Measurements from ENCODE around the gene ZC3H12D.

Gene ZC3H12D

DNA sequence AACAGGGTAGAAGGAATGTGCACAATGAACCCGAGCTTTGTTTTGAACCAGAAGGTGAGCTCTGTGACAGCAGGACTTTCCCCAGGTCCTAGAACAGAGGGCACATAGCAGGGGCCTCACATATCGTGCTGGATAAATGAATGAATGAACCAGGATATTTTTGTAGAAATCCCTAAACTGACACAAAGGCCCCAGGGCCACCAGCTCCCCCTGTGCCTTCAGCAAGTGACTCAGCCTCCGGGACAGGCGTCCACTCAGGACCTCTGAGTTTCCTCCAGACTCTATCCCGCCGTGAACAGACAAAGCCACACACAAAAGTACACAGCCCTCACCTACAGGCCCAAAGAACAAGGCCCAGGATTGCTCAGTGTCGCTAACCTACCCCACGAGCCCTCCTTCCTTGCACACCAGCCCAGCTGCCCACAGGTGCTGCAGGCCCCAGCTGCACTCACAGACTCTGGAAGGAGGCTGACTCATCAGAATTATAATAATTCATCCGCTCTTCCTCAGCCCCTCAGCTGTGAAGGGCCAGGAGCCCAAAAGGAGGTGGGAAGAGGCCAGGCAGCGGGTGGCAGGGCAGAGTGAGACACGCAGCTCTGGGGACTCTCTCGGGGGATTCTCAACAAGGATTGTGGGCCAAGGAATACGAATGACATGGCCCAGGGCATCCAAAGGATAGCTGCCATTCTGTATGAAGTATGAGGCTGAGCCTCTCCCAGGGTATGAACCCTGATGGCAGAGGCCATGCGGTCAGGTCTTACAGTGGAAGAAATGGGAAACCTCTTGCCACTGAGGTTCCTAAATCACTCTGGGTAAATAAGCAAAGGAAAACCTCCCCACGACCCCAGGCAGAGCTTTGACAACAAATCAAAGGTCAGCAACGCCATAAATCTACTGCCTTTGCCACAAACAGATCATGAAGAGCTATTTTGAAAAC is 43.8 kb downstream of the ZC3H12D start:
- DNase-seq: no peak

DNA sequence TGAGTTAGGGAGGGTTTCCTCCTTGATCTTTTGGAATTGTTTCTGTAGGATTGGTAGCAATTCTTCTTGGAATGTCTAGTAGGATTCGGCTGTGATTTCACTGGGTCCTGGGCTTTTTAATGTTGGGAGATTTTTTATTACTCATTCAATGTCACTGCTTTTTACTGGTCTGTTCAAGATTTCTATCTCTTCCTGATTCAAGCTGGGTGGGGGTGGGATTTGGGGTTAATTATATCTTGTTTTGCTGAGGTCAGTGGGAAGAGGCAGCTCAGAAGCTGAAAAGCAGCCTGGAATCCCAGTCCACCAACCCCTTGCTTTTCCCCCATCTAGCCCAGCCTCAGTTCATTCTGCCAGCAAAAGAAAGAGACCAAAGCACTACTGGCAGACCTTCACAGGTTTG is 45.2 kb downstream of the ZC3H12D start:
- DNase-seq: no peak

DNA sequence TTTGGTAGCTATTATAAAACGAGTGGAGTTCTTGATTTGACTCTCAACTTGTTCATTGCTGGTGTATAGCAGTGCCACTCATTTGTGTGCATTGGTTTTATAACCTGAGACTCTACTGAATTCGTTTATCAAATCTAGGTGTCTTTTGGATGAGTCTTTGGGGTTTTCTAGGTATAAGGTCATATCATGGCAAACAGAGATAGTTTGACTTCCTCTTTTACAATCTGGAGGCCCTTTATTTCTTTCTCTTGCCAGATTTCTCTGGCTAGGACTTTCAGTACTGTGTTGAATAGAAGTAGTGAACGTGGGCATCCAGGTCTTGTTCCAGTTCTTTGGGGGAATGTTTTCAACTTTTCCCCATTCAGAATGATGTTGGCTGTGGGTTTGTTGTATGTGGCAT is 46.0 kb downstream of the ZC3H12D start:
- DNase-seq: no peak

GRCh38 chr6:149437212-149437611 is 47.6 kb downstream of the ZC3H12D start:
- DNase-seq: no peak

DNA sequence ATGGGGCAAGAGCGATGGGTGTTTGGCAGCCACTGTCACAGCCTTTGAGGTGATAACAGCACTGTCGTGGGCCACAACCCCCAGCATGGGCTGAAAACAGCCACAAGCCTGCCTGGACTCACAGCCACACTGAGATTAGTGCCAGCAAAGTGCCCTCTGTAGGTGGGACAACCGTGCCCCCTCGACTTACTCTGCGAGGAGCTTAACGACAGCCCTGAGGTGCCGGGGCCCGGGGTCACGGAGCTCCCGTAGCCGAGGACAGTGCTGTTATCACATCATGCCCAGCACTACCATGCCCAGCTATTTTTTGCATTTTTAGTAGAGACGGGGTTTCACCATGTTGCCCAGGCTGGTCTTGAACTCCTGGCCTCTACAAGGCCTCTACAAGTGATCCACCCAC is 48.2 kb downstream of the ZC3H12D start:
- no peak for DNase-seq

- DNase-seq: no peak
Measured at GRCh38 chr6:149435919-149436586, 48.8 kb downstream of the ZC3H12D start.

DNA sequence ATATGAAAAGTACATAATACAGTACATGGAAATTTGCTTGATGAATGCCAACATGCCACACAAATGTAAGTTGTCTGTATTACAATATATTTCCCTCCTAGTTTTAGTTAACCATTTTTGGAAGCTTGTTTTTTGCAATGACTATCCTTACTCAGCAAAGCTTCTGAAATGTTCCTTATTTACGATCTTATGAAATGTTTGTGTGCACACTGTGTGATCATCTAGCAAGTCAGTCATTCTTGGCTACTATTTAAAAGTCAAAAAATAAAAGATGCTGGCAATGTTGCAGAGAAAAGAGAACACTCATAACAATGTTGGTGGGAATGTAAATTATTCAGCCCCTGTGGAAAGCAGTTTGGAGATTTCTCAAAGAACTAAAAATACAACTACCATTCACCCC is 50.9 kb downstream of the ZC3H12D start:
- no peak for DNase-seq

DNA sequence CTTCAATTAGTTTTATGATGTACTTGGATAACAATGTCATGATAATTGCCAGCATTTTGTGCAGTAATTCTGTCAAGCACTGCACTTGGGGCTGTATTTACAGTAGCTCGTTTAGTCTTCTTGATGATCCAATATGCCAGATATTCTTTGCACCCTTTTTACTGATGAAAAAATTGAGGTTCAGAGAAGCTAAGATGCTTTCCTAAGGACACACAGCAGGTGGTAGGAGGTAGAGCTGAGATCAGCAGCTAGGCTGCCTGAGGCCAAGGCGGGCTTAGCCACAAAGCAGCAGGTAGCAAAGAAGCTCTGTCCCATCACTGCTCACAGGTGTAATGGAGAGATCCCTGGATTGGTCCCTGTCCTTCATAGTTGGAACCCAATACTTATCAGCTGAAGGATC is 51.4 kb downstream of the ZC3H12D start:
- DNase-seq: no peak

DNA sequence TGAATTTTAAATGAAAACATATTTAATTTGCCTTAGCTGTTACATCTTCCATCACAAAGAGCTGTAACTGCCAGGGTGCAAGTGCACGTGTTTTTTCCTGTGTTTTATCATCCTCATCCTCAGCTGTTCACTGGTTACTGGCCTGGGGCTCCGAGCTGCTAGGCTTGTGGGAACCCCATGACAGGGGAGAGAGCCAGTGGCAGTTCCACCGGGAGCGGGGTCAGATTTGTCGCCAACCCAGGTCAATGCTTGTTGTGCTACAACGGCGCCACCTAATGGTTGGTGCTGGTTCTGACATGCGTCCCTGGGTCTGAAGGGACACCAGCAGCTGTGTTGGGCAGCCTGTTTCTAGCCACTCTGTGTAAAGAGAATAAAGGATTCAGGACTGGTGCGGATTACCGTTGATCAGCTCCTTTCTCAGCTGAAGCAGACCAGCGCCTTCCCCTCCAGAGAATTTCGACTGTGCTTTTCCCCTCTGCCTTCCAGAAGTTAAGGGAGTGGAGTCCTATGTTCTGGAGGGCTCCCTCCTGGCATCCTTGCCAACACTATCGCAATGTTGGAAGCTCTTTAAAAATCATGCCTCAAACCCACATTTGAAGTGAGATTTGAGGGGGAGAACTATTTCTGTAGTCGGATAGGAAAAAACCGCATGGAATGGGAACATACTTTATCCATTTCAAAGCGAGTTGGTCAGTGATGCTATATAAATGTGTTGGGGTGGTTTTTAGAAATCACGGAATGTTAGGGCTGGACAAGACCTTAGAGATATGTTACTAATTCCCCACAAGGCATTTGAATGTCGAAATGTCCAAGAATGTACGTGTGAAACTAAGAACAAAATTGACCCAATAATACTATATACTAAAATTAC is 52.7 kb downstream of the ZC3H12D start:
- peak; percentile 85 for DNase-seq

DNA sequence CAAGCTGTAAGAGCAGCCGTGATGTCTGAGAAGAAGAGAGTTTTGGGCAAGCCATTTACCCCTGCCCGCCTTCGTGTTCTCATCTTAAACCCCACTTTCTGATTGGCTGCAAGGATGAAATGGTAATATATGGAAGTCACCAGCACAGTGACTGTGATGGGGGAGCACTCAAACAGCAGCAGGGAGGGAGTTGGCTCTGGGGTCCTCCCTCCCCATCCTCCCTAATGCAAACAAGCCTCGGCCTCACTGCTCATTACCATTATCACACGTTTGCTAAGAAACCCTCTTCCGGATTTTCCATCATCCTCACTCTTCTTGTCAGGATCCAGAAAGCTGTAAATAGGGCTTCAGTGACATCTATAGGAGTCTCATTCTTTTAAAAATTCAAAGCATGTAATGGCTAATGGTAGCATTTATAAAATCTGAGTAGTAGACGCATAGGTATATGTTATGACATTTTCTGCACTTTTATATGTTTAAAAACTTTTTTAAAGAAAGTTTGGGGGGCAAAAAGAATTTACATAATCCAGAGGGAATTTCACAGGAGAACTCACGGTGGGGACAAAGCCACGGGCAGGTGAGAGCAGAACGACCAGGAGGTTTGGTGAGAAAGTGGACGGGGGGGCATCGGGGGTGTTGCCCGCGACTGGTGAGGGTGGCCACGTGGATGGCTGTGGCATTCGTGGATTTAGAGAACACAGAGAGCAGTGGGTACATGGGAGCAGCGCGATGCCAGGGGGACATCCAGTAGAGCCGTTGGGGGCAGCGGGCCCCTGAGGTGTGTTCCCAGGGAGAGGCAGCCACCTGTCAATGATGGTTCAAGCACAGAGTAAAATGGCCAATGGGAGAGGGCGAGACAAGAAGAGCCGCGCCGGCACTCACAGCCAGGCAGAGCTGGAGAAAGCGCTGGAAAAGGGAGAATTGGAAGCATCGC is 55.1 kb downstream of the ZC3H12D start:
- DNase-seq: no peak

DNA sequence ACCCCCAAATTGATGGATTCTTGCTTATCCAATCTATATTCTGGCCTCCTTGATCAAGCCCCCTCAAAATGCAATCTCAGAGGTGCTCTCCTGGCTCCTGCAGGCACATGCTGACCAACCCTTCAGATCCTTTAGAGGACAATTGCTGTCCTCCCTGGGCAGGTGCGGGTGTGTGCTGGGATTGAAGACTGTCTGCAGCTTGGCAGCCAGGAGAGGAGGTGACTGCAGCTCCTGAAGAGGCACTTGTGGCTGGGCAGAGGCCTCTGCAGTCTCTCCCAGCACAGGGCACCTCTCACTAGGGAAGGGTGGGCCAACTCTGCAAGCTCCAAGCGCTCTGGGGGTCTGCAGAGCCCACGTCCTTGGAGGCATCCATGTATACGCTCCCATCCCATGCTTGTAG is 56.2 kb downstream of the ZC3H12D start:
- no peak for DNase-seq

DNA sequence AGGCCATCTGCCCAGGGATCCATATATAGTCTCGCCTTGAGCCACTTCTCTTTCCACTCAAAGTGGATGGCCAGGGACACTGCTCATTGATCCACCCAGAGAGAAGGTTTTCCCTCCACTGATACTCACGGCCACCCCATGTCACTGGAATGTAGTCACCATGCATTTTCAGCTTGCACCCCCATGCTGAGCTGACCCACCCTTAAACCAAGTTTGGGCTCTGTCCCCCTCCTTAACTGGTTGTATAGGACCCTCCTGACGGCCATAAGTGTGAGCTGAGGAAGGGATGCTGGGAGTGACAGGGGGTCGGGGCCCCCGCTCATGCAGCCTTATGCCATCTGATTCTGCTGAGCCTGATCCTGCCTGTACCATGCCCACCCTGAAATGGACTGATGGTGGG is 59.1 kb downstream of the ZC3H12D start:
- DNase-seq: no peak

- no peak for DNase-seq
Measured at GRCh38 chr6:149425224-149425623, 59.6 kb downstream of the ZC3H12D start.

DNA sequence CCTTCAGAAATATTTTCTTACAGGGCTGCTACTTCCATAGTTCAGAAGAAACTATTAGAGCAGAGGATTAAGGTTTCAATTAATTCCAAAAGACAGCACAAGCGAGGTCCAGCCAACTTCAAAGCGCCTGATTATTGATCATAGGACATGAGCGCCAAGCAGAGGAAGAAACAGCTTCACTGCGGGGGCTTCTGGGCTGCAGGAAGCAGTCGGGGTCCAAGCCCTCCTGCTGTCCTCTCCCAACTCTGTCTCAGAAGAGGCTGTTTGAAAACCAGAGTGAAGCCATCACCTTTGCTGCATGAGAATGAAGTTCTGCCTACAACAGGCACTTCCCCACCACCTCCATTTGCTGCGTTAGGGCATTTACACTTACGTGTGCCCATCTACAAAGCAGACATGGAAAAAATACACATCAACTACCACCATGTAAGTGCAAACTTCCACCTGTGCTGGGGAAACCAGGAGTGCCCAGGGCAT is 60.8 kb downstream of the ZC3H12D start:
- no peak for DNase-seq

DNA sequence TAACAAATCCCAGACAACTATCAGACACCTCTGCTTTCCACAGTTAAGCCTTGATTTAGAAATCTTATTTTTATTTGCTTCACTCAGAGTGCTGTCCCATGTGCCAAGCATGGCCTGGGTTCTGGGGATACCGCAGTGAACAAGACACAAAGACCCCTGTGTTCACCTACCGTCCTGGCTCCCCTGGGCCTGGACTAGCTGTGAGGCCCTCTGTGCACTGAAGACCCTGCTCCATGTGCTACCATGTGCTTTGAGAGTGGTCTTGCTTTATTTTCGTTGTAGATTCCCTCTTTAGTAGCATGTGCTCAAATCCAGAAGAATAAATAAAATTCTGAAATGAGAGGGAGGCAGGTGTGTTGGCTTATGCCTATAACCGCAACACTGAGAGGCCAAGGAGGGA is 62.2 kb downstream of the ZC3H12D start:
- DNase-seq: no peak

DNA sequence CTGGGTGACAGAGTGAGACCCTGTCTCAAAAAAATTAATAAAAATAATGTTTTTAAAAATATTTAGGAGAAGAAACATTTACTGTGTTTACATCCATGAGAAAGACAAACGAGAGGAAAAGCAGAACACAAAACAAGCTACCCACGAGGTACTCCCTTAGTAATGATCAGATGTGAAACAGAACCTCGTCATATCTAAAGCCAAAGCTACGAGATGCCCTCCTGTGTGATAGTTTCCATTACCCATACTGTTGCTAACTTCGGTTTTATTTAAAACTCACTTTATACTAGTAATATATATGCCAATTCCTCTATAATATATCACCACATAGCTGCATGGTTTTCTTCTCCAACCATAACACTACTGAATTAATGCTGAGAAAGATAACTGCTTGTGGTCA is 63.7 kb downstream of the ZC3H12D start:
- DNase-seq: no peak

DNA sequence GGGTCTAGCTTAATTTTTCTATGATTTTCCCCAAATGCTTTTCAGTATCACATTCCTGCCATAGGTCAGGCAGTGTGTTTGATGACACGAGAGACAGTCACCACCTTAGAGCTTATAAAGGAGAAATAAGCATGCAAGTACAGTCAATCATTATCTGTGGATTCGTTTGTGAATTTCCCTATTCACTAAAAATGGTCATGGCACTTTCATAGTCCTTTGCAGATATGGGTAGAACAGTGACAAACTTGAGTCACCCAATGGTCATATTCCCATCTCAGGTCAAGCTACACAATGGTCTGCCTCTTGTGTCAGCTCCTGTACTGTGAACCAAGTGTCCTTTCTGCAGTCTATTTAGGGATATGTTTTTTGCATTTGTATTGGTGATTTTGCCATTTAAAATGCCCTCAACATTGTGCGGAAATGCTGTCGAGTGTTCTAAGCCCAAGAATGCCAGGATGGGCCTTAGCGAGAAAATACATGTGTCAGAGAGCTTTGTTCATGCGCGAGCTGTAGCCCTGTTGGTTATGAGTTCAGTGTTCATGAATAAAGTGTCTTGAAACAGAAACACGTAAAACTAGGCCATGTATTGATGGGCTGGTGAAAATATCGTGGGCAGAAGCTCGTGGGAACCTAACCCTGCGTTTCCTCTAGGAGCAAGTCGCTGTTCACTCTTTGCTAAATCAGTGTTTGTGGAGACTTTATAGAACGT is 65.0 kb downstream of the ZC3H12D start:
- no peak for DNase-seq

DNA sequence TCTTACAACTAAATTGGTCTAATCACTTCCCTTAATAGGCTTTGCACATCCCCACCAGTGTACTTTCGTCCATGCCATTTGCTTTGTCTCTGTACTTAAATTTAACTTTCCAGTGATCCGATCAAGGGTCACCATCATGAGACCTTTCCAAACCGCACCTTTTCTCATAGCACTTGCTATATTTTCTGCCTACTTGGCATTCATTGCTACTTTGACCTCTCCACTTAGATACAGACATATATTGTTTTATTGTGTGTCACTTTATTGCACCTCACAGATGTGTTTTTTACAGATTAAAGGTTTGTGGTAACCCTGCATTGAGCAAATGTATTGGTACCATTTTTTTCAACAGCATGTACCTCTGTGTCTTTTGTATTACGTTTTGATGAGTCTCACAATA is 70.0 kb downstream of the ZC3H12D start:
- DNase-seq: no peak

DNA sequence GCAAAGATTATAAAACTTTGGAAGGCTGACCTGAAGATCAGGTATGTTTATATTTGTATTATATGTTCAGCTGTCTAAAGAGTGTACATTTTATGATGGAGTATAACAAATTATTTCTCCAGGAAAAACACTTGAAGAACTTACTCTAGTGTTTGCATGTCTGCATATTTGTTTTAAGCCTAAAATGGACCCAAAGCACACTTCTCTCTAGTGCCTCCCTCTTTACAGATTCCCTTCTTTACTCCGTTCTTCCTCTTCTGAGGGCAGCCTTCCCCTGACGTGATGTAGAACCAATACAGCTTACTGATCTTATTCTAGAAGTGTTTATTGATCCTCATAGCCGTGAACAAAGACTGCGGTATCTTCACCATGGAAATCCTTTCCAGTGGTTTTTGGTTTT is 70.8 kb downstream of the ZC3H12D start:
- no peak for DNase-seq

GRCh38 chr6:149410557-149410956 is 74.3 kb downstream of the ZC3H12D start:
- DNase-seq: no peak

DNA sequence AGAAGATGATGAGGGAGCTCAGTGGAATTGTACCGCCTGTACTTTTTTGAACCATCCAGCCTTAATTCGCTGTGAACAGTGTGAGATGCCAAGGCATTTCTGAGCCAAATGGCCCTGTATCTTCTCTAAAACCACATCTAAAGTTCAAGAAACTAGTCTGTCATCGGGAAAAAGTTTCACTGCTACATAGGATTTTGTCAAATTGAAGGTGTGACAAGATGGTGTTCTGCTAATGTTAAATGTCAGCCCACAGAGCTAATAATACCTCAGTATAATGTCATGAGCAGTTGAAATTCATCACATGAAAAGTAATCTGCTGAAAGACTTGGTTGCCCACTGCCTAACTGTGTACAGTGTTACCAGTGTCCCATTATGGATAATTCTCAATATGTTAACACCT is 75.2 kb downstream of the ZC3H12D start:
- no peak for DNase-seq

Data from hematopoietic multipotent progenitor cell treated with erythropoietin and hydrocortisone succinate and interleukin-3 and kit ligand, for 8 days (in vitro differentiated cells).